ENCODE data around the gene ZNF613.
"Not testable (repeated sequence)": the region's sequence is repeated elsewhere in the genome, so short reads cannot be mapped to it uniquely, and the experiment has no call there.

Gene ZNF613

GRCh38 chr19:51965583-51965982, 38.3 kb downstream of the ZNF613 start:
- TF ChIP-seq EZH2phosphoT487 (IDR thresholded peaks at IDR 0.05; ENCODE audit: borderline replicate concordance, low read length) (no peak), CTCF (IDR thresholded peaks at IDR 0.05; ENCODE audit: low read depth, low read length, poor library complexity, severe bottlenecking) (no peak)
- H3K9me3 ChIP-seq (ENCODE audit: control insufficient read depth, insufficient read depth, low read length), result peaks cover 8% of the 10 kb centered on the region; the same call in 1 of the 2 replicates
- H3K27ac ChIP-seq (ENCODE audit: low read depth, low read length), result no peak overlapping the region
- H3K9me2 ChIP-seq (replicated peaks; ENCODE audit: control insufficient read depth, low read length), result no peaks in the 10 kb centered on the region
- H3K4me3 ChIP-seq (ENCODE audit: low read length), result no peak overlapping the region
- no peaks in the 10 kb centered on the region for H3K27me3 ChIP-seq (ENCODE audit: control insufficient read depth, low read length)
- no peaks in the 10 kb centered on the region for H3F3A ChIP-seq (ENCODE audit: control insufficient read depth, insufficient read depth)
- no peak overlapping the region for H3K4me2 ChIP-seq (ENCODE audit: low read length)
- no peaks in the 10 kb centered on the region for H3K79me2 ChIP-seq (ENCODE audit: control insufficient read depth, low read length)
- H3K36me3 ChIP-seq (ENCODE audit: control insufficient read depth, low read length), result peaks cover 18% of the 10 kb centered on the region
- no peaks in the 10 kb centered on the region for H3K4me1 ChIP-seq (ENCODE audit: control insufficient read depth, low read length)
- H4K20me1 ChIP-seq (ENCODE audit: control insufficient read depth, insufficient read depth, low read depth, low read length), result no peaks in the 10 kb centered on the region

- no peaks in the 10 kb centered on the region for H3K4me1 ChIP-seq (ENCODE audit: control insufficient read depth, low read length)
- H3K4me2 ChIP-seq (ENCODE audit: low read length), result no peak overlapping the region
- H4K20me1 ChIP-seq (ENCODE audit: control insufficient read depth, insufficient read depth, low read depth, low read length), result no peaks in the 10 kb centered on the region
- H3K79me2 ChIP-seq (ENCODE audit: control insufficient read depth, low read length), result no peaks in the 10 kb centered on the region
- no peaks in the 10 kb centered on the region for H3F3A ChIP-seq (ENCODE audit: control insufficient read depth, insufficient read depth)
- TF ChIP-seq CTCF (IDR thresholded peaks at IDR 0.05; ENCODE audit: low read depth, low read length, poor library complexity, severe bottlenecking), result no peak
- no peak for TF ChIP-seq EZH2phosphoT487 (IDR thresholded peaks at IDR 0.05; ENCODE audit: borderline replicate concordance, low read length)
- H3K27me3 ChIP-seq (ENCODE audit: control insufficient read depth, low read length), result no peaks in the 10 kb centered on the region
- H3K27ac ChIP-seq (ENCODE audit: low read depth, low read length), result no peak overlapping the region
- H3K4me3 ChIP-seq (ENCODE audit: low read length), result no peak overlapping the region
- H3K9me2 ChIP-seq (replicated peaks; ENCODE audit: control insufficient read depth, low read length), result no peaks in the 10 kb centered on the region
- peaks cover 27% of the 10 kb centered on the region for H3K36me3 ChIP-seq (ENCODE audit: control insufficient read depth, low read length)
- H3K9me3 ChIP-seq (ENCODE audit: control insufficient read depth, insufficient read depth, low read length), result peaks cover 38% of the 10 kb centered on the region
These were observed 43.4 kb downstream of the ZNF613 start for GRCh38 chr19:51970718-51971117.

GRCh38 chr19:51971624-51972023, 44.4 kb downstream of the ZNF613 start:
- H3K27me3 ChIP-seq (ENCODE audit: control insufficient read depth, low read length), result no peaks in the 10 kb centered on the region
- peaks cover 25% of the 10 kb centered on the region for H3K36me3 ChIP-seq (ENCODE audit: control insufficient read depth, low read length)
- H3K4me3 ChIP-seq (ENCODE audit: low read length), result no peak overlapping the region
- no peaks in the 10 kb centered on the region for H3F3A ChIP-seq (ENCODE audit: control insufficient read depth, insufficient read depth)
- H3K4me2 ChIP-seq (ENCODE audit: low read length), result no peak overlapping the region
- H3K4me1 ChIP-seq (ENCODE audit: control insufficient read depth, low read length), result no peaks in the 10 kb centered on the region
- no peak overlapping the region for H3K27ac ChIP-seq (ENCODE audit: low read depth, low read length)
- H3K9me2 ChIP-seq (replicated peaks; ENCODE audit: control insufficient read depth, low read length), result no peaks in the 10 kb centered on the region
- TF ChIP-seq EZH2phosphoT487 (IDR thresholded peaks at IDR 0.05; ENCODE audit: borderline replicate concordance, low read length) (no peak), CTCF (IDR thresholded peaks at IDR 0.05; ENCODE audit: low read depth, low read length, poor library complexity, severe bottlenecking) (no peak)
- no peaks in the 10 kb centered on the region for H3K79me2 ChIP-seq (ENCODE audit: control insufficient read depth, low read length)
- peaks cover 38% of the 10 kb centered on the region for H3K9me3 ChIP-seq (ENCODE audit: control insufficient read depth, insufficient read depth, low read length)
- no peaks in the 10 kb centered on the region for H4K20me1 ChIP-seq (ENCODE audit: control insufficient read depth, insufficient read depth, low read depth, low read length)

GRCh38 chr19:51975787-51976186, 48.5 kb downstream of the ZNF613 start:
- H3K9me2 ChIP-seq (replicated peaks; ENCODE audit: control insufficient read depth, low read length); H4K20me1 ChIP-seq (ENCODE audit: control insufficient read depth, insufficient read depth, low read depth, low read length); H3K27me3 ChIP-seq (ENCODE audit: control insufficient read depth, low read length); H3K27ac ChIP-seq (ENCODE audit: low read depth, low read length); H3F3A ChIP-seq (ENCODE audit: control insufficient read depth, insufficient read depth); H3K4me1 ChIP-seq (ENCODE audit: control insufficient read depth, low read length); H3K4me2 ChIP-seq (ENCODE audit: low read length); H3K4me3 ChIP-seq (ENCODE audit: low read length); H3K79me2 ChIP-seq (ENCODE audit: control insufficient read depth, low read length): not testable (repeated sequence)
- H3K36me3 ChIP-seq (ENCODE audit: control insufficient read depth, low read length), result peaks cover 14% of the 10 kb centered on the region
- H3K9me3 ChIP-seq (ENCODE audit: control insufficient read depth, insufficient read depth, low read length), result peaks cover 54% of the 10 kb centered on the region

Measured in DOHH2 (cell line).